GM12892 (cell line): Measurements from ENCODE around the gene STK39.

Source experiments
- POLR2A ChIP-seq: IDR thresholded peaks from 2 replicates; pipeline ENCODE4 v1.6.1; 2011; ENCODE audit warnings: low read depth, low read length, control low read depth
- POLR2AphosphoS5 ChIP-seq: IDR thresholded peaks from 2 replicates; pipeline ENCODE4 v1.6.1; 2011; ENCODE audit warnings: low read depth, low read length, control low read depth

DNA sequence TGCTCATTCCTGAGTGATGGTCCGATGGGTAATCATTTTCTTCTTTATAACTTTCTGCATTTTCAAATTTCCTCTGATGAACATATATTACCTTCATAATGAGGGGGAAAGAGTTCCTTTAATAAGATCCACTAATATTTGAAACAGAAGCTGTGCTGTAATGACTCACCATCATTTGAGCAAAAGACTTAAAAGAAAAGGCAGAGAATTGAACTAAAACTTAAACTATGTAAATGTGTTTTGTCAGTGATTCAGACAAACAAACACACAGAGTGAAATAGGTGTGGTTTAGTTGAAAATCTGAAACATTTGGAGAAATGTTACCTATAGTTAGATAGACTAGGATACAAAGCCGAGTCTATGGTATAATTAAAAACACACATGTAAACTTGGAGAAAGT lies 209.6 kb downstream of the STK39 start:
- TF ChIP-seq POLR2A (no peak), POLR2AphosphoS5 (no peak)
